PC-3 (cell line): ENCODE measurements around the gene ZNF22. TPM values are rescaled to one million over a fixed set of nuclear protein-coding genes. Genes with fewer than 3 reads are reported as not detected.
A peak's percentile ranks its signal among the peaks of the same experiment; 100 is the strongest.

Experiments used
- ATAC-seq: fragments of 200-7000 bp; cut with Tn5 transposase; 2 replicates; pipeline ENCODE4 v1.9.1; 2020; ENCODE audit warnings: mild to moderate bottlenecking, moderate library complexity
- BruUV-seq: library from RNA; stranded (reverse); fragments of 400-500 nt; replicated peaks from 2 replicates; lab custom pipeline; 2021; lab: Mats Ljungman, UMichigan
- CTCF ChIA-PET: fragments of 300-600 bp; sonication (Branson Sonifier 250); formaldehyde crosslinking; loops from one replicate; lab custom pipeline; 2022; ENCODE audit warnings: antibody characterized with exemption; lab: Charles Lee
- POLR2A ChIA-PET: fragments of 300-600 bp; sonication (Branson Sonifier 250); formaldehyde crosslinking; loops from one replicate; lab custom pipeline; 2022; ENCODE audit warnings: antibody characterized with exemption; ENCODE audit not compliant: unreplicated experiment; lab: Charles Lee
- DNase-seq: peaks from one replicate; pipeline ENCODE4 v3.0.0-alpha.2; 2015
- H2AFZ ChIP-seq: fragments of 300-600 bp; sonication (generic); 2 replicates; pipeline ENCODE4 v1.6.0; 2016; ENCODE audit warnings: antibody characterized with exemption, low read length
- H3F3A ChIP-seq: fragments of 300-600 bp; sonication (generic); one replicate; pipeline ENCODE4 v1.6.0; 2017; ENCODE audit warnings: antibody characterized with exemption, low read length, control low read depth, mild to moderate bottlenecking; ENCODE audit not compliant: unreplicated experiment
- H3K27ac ChIP-seq: fragments of 300-600 bp; sonication (generic); 2 replicates; pipeline ENCODE4 v1.5.1; 2016; ENCODE audit warnings: mild to moderate bottlenecking, low read length
- H3K27me3 ChIP-seq: fragments of 300-600 bp; sonication (generic); 2 replicates; pipeline ENCODE4 v1.6.1; 2016; ENCODE audit warnings: low read length, mixed read lengths
- H3K36me3 ChIP-seq: fragments of 300-600 bp; sonication (generic); 2 replicates; pipeline ENCODE4 v1.6.1; 2016; ENCODE audit warnings: low read depth, mixed run types, low read length, mixed read lengths
- H3K4me1 ChIP-seq: fragments of 300-600 bp; sonication (generic); 2 replicates; pipeline ENCODE4 v1.5.1; 2016; ENCODE audit warnings: low read length; ENCODE audit not compliant: insufficient read depth
- H3K4me2 ChIP-seq: fragments of 300-600 bp; sonication (generic); 2 replicates; pipeline ENCODE4 v1.6.0; 2016; ENCODE audit warnings: low read length
- H3K4me3 ChIP-seq: fragments of 300-600 bp; sonication (generic); 2 replicates; pipeline ENCODE4 v1.5.1; 2016; ENCODE audit warnings: mild to moderate bottlenecking, low read length, mixed read lengths
- H3K79me2 ChIP-seq: fragments of 300-600 bp; sonication (generic); 2 replicates; pipeline ENCODE4 v1.6.1; 2017; ENCODE audit warnings: low read length, mixed read lengths
- H3K9ac ChIP-seq: fragments of 300-600 bp; sonication (generic); 2 replicates; pipeline ENCODE4 v1.6.0; 2016; ENCODE audit warnings: mild to moderate bottlenecking, low read length
- H3K9me2 ChIP-seq: fragments of 300-600 bp; sonication (generic); replicated peaks from 2 replicates; pipeline ENCODE4 v1.6.1; 2016; ENCODE audit warnings: mixed run types, low read length, mixed read lengths
- H3K9me3 ChIP-seq: fragments of 300-600 bp; sonication (generic); 2 replicates; pipeline ENCODE4 v1.6.1; 2016; ENCODE audit warnings: low read length, mixed read lengths
- H4K20me1 ChIP-seq: fragments of 300-600 bp; sonication (generic); 2 replicates; pipeline ENCODE4 v1.6.1; 2016; ENCODE audit warnings: low read length, mixed read lengths
- CTCF ChIP-seq: fragments of 300-600 bp; sonication (generic); conservative IDR thresholded peaks from 2 replicates; pipeline ENCODE4 v1.5.1; 2017; ENCODE audit warnings: antibody characterized with exemption, low read depth, mild to moderate bottlenecking, low read length
- EZH2 ChIP-seq: fragments of 300-600 bp; sonication (generic); IDR thresholded peaks from one replicate; pipeline ENCODE4 v1.6.1; 2017; ENCODE audit warnings: antibody characterized with exemption, mild to moderate bottlenecking, low read length; ENCODE audit not compliant: unreplicated experiment
- EZH2phosphoT487 ChIP-seq: fragments of 300-600 bp; sonication (generic); IDR thresholded peaks from 2 replicates; pipeline ENCODE4 v1.6.1; 2018; ENCODE audit warnings: mild to moderate bottlenecking, antibody characterized with exemption, low read length, borderline replicate concordance
- intact Hi-C: fragments of 100-400 bp; cut with micrococcal nuclease; formaldehyde crosslinking; loops from 2 replicates; pipeline ENCODE4 v1.9.0; 2023
- total RNA-seq: library from RNA; depleted of rRNA; stranded (reverse); fragments of >200 nt; gene quantifications from 2 replicates; pipeline ENCODE4 v1.2.3, GENCODE V29; 2014

Gene ZNF22
- total RNA-seq, 1 experiment from 2014 or later = 24.8 TPM

GRCh38 chr10:44974082-44974627, 26.6 kb upstream of the ZNF22 start:
- peak overlapping the region; percentile 78 for H3K9ac ChIP-seq
- H2AFZ ChIP-seq = peak overlapping the region; percentile 100
- POLR2A ChIA-PET = no interaction called here
- H3K9me2 ChIP-seq = no peaks in the 10 kb centered on the region
- H3K4me1 ChIP-seq = peaks cover 40% of the 10 kb centered on the region
- H3K27ac ChIP-seq = peak overlapping the region; percentile 28; the same call in 1 of the 2 replicates
- CTCF ChIA-PET = no interaction called here
- H3K79me2 ChIP-seq = 0 out of 2 replicates have a peak, but pooled peaks cover 19% of the 10 kb centered on the region
- TF ChIP-seq CTCF (no peak), EZH2phosphoT487 (no peak), EZH2 (no peak)
- H3F3A ChIP-seq = no peaks in the 10 kb centered on the region
- no peaks in the 10 kb centered on the region for H4K20me1 ChIP-seq
- intact Hi-C loops = no loop called here
- H3K4me2 ChIP-seq = peak overlapping the region; percentile 100
- DNase-seq (no peak), ATAC-seq (no peak)
- H3K36me3 ChIP-seq = no peaks in the 10 kb centered on the region
- H3K27me3 ChIP-seq = no peaks in the 10 kb centered on the region
- H3K4me3 ChIP-seq = peak overlapping the region; percentile 91
- no peaks in the 10 kb centered on the region for H3K9me3 ChIP-seq
- BruUV-seq = no TSS peak

GRCh38 chr10:44974628-44975430, 25.9 kb upstream of the ZNF22 start:
- intact Hi-C loops = loop anchor here (1.0 kb wide), 2 partner anchors 16 to 43 kb away; partner anchors contain the start of gene RASSF4
- Histone ChIP-seq H3K27me3 (no peaks in the 10 kb centered on the region), H2AFZ (peak overlapping the region; percentile 100), H3K9ac (peak overlapping the region; percentile 78), H3K4me1 (peaks cover 47% of the 10 kb centered on the region), H3K79me2 (0 out of 2 replicates have a peak, but pooled peaks cover 19% of the 10 kb centered on the region), H3K9me2 (no peaks in the 10 kb centered on the region), H3K27ac (peak overlapping the region; percentile 28), H3K36me3 (no peaks in the 10 kb centered on the region), H3K4me3 (peak overlapping the region; percentile 91), H3K9me3 (no peaks in the 10 kb centered on the region), H3K4me2 (peak overlapping the region; percentile 100), H4K20me1 (no peaks in the 10 kb centered on the region), H3F3A (no peaks in the 10 kb centered on the region)
- peak; percentile 98 for TF ChIP-seq CTCF
- no peak for TF ChIP-seq EZH2phosphoT487
- CTCF ChIA-PET = no interaction called here
- BruUV-seq = no TSS peak
- DNase-seq (peak; percentile 74), ATAC-seq (peak; percentile 79)
- POLR2A ChIA-PET = no interaction called here
